OCI-LY3 (cell line): ENCODE measurements around the gene COLQ.

Experiments
- CTCF ChIP-seq: fragments of 200-600, 300-600 bp; sonication (generic); IDR thresholded peaks from 2 replicates; pipeline ENCODE4 v1.5.1; 2014; ENCODE audit warnings: antibody characterized with exemption, low read length, low read depth
- EZH2phosphoT487 ChIP-seq: fragments of 200-600 bp; shearing (Covaris generic); IDR thresholded peaks from 2 replicates; pipeline ENCODE4 v1.6.1; 2018; ENCODE audit warnings: antibody characterized with exemption, mixed run types, low read depth

GRCh38 chr3:15451216-15452113 lies 70.0 kb downstream of the COLQ start:
- TF ChIP-seq CTCF (no peak), EZH2phosphoT487 (no peak)
